Stimulated activated naive CD8-positive, alpha-beta T cell treated with anti-CD3 and anti-CD28 coated beads, Interleukin-15, Interleukin-2, amounts not matched to agents 100 U/mL and 50 U/mL, for 24 hours (primary cell): ENCODE data around the gene SPATA25.
A peak's percentile ranks its signal among the peaks of the same experiment; 100 is the strongest.
"Not testable (repeated sequence)": the region's sequence is repeated elsewhere in the genome, so short reads cannot be mapped to it uniquely, and the experiment has no call there.

Experiments used
- ATAC-seq: fragments of 150-1000 bp; cut with Tn5 transposase; one replicate; pipeline ENCODE4 v1.10.0; 2021
- DNase-seq: peaks from one replicate; pipeline ENCODE4 v3.0.0; 2021

Gene SPATA25

DNA sequence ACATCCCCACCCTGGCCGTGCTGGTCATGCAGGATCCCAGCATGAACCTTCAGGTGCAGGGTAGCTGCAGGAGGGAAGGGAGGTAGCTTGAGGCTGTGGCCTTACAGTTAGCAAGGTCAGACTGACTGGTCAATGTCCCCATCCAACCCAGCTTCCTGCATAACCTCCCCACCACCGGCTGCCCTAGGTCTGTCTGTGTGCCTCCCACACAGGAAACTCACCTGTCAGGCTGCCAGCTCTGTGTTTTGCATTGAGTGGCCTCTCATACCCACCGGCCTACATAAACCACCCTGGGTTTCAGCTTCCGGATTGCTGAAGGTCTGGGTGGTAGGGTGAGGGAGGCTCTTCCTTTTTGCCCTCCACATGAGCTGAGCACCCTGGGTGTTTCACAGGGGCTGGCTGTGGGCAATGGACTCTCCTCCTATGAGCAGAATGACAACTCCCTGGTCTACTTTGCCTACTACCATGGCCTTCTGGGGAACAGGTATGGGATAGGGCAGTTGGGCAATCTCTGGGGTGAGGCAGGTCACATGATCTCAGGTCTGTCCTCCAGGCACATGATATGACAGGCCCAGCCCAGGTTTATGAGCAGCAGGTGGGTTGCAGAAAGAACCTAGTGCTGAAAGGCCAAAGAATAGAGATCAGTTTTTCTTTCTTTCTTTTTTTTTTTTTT lies 5.5 kb upstream of the SPATA25 start:
- no peak for DNase-seq
- peak; percentile 11 for ATAC-seq

DNA sequence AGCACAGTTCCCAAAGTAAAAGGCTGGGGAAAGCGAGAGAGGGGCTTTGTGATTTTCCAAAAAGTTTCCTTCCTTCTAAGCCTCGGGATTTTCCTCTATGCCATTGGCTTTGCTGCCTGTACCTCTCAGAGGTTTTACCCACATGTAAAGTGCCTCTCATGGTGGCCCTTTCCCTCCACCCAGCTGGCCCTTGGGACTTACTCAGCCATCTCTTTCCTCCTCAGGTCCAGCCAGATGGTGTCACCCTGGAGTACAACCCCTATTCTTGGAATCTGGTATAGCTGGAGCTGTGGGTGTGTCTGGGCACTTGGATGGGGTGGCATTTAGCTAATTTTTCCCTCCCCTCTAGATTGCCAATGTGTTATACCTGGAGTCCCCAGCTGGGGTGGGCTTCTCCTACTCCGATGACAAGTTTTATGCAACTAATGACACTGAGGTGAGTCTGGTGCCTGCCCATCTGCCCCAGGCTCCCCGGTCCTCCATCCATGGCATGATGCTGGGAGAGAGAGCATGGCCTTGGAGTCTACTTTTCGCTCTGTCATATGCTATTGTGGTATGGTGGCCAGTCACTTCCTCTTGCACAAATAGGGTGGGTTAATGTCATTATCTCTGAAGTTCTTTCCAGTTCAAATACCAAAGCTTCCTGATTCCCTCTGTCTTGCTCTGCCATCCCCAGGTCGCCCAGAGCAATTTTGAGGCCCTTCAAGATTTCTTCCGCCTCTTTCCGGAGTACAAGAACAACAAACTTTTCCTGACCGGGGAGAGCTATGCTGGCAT lies 4.8 kb upstream of the SPATA25 start:
- ATAC-seq (no peak), DNase-seq (no peak)

DNA sequence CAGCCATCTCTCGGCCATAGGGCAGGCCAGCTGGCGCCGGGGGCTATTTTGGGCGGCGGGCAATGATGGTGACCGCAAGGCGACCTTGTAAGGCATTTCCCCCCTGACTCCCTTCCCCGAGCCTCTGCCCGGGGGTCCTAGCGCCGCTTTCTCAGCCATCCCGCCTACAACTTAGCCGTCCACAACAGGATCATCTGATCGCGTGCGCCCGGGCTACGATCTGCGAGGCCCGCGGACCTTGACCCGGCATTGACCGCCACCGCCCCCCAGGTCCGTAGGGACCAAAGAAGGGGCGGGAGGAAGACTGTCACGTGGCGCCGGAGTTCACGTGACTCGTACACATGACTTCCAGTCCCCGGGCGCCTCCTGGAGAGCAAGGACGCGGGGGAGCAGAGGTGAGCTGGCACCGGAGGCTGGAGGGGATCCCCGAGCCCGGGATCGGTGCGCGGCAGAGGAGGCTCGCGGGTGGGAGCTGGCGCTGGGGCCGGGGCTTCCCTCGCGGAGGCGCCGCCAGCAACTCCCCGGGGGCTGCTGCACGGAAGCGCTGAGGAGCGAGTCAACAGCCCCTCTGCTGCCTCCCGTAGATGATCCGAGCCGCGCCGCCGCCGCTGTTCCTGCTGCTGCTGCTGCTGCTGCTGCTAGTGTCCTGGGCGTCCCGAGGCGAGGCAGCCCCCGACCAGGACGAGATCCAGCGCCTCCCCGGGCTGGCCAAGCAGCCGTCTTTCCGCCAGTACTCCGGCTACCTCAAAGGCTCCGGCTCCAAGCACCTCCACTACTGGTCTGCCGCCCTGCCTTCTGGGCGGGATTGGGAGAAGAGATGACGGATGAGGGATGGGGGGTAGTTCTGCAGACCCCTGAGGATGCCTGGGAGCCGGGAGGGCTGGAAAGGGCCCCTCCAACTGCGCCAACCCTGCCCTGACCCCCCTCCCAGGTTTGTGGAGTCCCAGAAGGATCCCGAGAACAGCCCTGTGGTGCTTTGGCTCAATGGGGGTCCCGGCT lies 3.9 kb upstream of the SPATA25 start, which contains the start of the genes CTSA and NEURL2:
CTSA (plus strand) TSS at position 351 of the 999 bp plus-strand sequence; CDS start at position 585, 234 bp downstream.
NEURL2 (minus strand) TSS at position 224 of the 999 bp plus-strand sequence; CDS start at position 7, 217 bp downstream.
- DNase-seq (peak; percentile 89), ATAC-seq (peak; percentile 78)

DNA sequence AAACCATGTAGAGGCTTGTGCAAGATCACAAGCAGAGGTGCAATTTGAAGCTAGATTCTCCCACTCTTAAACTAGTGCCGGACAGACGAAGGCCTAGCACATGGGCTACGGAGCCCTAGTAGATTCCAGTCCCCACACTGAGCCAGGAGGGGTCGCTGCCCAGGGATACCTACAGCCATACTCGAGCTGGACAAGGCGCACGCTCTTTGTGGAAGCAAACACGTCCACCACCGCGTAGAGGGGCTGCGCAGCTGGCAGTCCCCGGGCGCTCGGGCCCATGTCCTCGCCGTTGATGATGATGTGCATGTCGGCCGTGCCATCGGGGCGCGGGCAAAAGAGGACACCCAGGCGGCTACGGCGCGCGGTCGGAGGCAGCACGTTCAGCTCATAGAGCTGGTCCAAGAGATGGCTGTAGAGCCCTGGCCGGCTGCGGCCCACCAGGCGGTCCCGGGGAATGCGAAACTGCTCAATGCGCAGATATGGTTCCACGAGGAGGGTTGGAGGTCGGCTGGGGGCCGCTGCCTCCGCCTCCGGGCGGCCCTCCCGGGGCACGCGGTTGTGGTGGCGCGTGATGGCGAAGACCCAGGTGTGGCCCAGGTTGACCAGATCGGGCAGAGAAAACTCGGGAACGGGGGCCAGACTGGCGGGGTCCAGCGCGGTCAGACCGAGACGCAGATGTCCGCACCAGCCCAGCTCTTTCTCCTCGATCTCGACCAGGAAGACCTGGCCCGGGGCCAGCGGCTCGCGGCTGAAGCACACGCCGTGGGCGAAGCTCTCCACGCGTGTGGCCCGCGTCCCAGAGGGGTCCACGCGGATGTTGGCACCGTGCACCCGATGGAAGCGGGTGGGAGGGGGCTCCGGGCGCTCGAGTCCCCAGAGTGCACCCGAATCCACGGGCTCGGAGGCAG lies 2.9 kb upstream of the SPATA25 start:
- ATAC-seq: peak; percentile 42
- DNase-seq: peak; percentile 69

DNA sequence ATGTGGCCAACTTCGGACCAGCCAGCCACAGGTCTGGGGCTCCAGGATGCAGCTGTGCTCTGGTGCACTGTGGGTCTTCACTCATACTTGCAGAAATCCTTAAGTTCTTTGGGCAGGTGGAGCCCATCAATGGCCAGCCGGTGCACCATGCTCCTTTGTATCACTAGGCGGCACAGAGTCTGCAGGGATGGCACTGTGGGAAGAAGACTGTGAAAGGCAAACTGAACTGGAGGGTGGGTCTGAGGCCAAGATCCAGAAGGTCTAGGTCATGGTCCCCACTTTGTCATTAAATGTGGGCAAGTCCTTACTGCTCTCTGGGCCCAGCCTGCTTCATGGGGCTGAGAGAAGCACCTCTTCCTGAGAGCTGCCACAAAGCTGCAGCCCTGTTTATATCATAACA lies 1.3 kb upstream of the SPATA25 start:
- ATAC-seq (no peak), DNase-seq (no peak)

DNA sequence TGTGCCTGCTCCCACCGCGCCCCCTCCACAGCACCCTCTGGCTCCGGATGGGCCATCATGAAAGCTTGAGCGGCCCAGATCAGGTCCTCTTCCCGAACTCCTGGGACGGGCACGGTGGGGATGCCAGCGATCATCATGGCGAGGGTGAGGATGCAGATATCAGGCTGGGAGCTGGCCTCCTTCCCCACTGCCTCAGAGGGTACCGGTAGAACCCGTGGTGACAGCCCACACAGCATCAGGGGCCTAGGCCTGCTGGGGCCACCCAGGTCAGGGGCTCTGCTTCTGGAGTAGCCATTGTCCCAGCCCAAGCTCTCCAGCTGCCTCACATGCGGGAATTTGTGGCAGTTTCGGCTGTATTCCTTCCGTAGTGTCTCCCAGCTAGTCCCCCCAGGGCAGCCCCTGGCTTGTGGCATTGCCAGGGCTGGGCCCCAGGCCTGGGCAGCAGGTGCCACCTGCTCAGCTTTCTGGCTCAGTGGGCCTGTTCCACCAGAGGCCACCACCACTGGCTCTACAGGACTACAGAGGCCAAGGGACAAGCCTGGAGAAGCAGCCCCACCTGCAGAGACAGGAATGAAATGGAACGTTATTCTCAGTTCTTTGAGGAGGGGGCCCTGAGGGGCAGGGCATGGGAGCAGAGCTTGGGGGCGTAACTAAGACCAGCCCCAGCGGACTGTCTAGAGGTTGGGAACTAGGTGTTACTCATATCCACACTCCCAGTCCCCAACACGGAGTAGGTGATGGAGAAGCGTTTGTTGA lies 654 bp downstream of the SPATA25 start:
- no peak for ATAC-seq
- DNase-seq: no peak

DNA sequence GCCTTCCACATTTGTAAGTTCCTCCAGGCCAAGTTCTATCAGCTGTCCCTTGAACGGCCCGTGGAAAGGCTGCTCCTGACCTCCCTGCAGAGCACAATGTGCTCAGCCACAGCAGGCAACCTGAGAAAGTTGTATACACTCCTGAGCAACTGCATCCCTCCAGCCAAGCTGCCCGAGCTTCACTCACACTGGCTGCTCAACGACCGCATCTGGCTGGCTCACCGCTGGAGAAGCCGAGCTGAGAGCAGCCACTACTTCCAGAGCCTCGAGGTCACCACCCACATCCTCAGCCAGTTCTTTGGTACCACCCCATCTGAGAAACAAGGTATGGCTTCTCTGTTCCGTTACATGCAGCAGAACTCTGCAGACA lies 4.3 kb downstream of the SPATA25 start:
- DNase-seq (no peak), ATAC-seq (no peak)

DNA sequence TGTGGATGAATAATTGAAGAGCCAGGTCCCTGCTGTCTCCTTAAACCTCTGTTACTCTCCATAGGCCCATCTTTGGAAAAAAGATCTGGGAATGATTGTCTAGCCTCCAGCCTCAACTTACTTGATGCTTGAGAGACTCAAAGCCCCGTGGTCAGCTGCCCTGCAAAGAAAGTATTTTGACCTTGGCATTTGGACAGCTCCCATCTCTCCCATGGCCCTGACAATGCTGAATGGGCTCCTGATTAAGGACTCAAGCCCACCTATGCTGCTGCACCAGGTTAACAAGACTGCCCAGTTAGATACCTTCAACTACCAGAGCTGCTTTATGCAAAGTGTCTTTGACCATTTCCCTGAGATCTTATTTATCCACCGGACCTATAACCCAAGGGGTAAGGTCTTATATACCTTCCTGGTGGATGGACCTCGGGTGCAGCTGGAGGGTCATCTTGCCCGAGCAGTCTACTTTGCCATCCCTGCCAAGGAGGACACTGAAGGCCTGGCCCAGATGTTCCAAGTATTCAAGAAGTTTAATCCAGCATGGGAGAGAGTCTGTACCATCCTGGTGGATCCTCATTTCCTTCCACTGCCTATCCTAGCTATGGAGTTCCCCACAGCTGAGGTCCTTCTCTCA lies 4.8 kb downstream of the SPATA25 start:
- ATAC-seq: no peak
- DNase-seq: no peak

DNA sequence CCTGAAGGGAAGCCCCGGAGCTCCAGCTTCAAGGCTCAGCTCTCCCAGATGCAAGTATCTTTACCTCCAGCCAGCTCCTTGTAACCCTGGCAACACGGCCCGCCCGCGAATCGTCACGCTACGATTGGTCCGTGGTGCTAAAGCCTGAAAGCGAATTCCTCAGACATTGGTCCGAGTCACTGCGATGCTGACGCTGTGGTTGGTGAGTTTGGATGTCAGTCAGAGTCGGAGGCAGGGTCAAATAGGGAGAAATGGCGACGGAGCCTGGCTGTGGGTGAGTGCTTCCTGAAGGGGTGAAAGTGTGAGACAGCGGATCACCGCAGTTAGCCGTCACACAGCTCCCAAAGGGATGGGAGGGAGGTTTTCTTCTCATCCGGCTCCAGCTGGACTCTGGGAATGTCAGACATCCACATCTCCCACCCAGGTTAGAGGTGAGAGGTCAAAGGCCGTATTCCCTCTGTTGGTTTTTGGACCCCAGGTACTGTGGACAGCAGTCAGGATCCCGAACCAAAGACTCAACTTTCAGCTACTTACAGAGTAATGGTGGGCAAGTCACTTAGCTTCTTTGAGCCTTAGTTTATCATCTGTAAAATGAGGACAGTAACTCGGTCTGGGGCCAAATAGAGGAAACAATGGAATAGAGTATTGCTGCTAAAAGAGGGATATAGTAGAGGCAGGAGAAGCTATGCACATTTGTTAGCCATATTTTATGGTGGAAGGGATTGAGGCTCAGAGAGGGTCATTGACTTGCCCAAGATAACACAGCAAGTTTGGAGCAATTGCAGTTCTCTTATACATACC lies 6.2 kb downstream of the SPATA25 start, which contains the start of gene ZSWIM1:
ZSWIM1 (plus strand) TSS at position 240 of the 801 bp plus-strand sequence. CDS start 1,366 bp downstream, outside the sequence.
- ATAC-seq: peak; percentile 97
- peak; percentile 99 for DNase-seq

DNA sequence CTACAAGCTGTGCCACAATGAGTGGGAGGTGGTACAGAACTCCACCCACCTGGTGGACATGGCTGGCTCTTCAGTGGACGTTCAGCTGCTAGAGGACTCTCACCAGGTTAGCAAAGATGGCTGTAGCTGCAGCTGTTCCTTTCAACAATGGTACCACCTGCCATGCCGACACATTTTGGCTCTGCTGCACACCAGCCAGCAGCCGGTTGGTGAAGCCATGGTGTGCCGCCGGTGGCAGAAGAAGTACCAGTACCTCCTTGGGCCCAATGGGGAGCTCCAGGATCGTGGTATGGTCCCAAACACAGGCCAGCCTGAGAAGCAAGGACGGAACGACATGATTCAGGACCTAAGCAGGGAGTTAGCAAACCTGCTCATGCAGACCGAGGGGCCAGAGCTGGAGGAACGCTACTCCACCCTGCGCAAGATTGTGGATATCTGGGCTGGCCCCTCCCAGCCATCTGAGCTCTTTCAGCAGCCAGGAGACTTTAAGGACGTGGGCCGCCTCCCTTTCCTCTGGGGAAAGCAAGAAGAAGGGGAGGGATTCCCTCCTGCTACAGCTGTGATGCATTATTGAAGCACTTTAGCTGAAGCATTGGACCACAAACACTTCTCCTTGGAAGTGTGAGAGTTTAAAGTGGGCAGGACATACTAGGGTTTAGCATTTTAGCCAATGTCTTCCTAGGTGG lies 9.2 kb downstream of the SPATA25 start:
- DNase-seq (no peak), ATAC-seq (no peak)

DNA sequence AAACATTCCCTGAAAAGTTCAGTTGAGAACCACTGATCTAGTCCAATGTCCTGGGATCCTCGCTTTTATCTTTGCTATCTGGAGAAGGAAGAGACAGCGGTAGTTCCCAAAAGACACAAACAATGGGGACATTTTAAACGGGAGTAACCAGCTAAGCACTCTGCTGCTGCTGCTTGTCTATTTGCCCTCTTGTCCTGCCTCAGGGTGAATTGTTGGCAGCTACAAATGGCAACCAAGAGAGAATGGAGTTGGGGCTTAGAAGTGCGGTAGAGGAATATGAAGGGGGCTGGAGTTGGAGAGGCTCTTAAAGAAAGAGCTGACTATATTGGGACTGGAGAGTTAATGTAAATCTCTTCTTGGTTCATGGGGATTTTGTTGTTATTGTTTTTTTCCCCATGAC lies 12.8 kb downstream of the SPATA25 start:
- no peak for ATAC-seq
- no peak for DNase-seq

DNA sequence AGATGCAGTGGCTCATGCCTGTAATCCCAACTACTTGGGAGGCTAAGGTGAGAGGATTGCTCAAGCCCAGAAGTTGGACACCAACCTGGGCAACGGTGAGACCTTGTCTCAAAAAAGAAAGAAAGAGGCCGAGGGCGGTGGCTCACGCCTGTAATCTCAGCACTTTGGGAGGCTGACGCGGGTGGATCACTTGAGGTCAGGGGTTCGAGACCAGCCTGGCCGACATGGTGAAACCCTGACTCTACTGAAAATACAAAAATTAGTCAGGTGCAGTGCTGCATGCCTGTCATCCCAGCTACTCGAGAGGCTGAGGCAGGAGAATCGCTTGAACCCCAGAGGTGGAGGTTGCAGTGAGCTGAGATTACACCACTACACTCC lies 13.3 kb downstream of the SPATA25 start:
- ATAC-seq: not testable (repeated sequence)

DNA sequence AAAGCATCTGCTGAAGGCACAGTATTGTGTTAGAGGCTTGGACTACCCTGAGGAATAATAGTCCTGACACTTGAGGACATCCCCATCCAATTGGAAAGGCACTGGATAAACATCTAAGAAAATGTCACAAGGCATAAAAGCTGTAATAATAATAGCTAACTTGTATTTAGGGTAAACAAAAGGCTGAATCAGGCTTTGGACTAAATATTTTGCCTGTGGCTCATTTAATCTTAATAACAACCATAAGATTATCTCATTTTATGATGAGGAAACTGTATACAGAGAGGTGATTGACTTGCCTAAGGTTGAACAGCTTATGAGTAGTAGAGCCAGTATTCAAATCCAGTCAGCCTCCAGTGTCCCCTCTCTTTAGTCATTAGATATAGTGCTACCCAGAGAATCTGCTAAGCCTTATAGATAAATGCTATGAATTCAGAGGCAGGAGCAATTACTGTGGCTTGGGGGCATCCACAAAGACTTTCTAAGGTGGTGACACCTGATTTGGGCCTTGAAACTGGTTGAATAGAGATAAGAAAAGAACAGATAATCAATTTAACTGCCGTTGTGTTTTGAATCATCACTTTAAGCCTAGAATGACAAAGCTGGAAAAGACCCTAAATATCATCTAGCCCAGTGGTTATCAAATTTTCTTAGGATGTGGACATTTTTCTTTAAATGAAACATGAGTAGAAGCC lies 13.9 kb downstream of the SPATA25 start:
- DNase-seq: no peak
- no peak for ATAC-seq

More for the DNA sequence above, 13.3 kb downstream of the SPATA25 start:
- DNase-seq: not testable (repeated sequence)

DNA sequence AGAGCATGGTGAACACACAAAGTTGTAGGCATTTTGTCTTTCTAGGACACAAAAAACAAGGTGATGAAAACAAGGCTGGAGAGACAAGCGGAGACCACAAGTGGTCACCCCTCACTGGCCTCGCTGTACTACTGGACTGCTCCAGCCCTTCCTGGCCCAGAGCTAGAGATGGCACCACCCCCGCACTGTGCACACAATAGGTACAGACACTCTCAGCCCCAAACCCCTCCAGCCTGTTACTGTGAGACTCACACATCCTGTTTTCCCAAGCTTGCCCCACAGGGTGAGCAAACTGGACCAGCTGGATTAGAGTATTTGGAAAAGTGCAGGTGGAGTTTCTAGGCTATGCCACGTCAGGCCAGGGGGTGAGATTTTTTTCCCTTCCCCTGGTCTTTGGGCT lies 14.8 kb downstream of the SPATA25 start:
- ATAC-seq: no peak
- no peak for DNase-seq

DNA sequence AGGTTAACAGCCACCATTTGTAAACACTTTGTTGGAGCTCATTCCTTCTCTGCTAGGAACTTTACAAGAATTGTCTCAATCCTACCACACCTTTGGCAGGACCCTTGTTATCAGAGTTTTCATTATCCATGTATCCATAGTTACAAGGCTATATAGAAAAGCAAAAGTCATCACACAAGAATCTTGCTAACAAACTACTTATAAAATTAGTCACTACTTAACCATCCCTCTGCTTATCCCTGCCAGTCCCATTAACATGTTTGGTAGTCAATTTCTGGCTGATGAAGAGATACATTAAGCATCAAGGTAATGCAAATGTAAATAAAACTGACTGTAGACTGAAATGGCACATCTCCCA lies 19.6 kb downstream of the SPATA25 start:
- no peak for ATAC-seq
- DNase-seq: no peak

DNA sequence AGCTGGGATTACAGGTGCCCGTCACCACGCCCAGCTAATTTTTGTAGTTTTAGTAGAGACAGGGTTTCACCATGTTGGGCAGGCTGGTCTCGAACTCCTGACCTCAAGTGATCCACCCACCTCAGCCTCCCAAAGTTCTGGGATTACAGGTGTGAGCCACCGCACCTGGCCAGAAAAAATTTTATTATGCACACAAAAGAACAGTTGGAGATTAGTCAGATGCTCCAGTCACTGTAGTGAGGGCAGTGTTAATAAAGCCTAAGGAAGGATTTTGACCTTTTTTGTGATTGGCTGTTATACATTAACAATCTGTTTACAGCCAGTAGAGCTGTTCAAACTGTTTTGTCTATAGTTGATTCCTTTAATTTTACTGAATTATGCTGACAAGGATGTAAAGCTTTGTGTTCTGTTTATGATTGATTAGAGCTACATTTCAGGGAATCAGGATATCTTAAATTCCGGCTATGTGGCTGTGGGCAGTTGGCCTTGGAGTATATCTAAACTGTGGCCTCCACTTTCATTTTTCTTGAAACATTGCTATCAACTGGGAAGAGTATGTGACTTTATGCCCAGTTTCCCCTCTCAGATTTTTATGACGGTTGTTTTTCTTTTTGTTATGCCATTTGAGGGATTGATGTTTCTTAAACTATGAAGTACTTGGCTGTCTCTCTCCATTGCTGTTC lies 20.1 kb downstream of the SPATA25 start:
- ATAC-seq (no peak), DNase-seq (no peak)

DNA sequence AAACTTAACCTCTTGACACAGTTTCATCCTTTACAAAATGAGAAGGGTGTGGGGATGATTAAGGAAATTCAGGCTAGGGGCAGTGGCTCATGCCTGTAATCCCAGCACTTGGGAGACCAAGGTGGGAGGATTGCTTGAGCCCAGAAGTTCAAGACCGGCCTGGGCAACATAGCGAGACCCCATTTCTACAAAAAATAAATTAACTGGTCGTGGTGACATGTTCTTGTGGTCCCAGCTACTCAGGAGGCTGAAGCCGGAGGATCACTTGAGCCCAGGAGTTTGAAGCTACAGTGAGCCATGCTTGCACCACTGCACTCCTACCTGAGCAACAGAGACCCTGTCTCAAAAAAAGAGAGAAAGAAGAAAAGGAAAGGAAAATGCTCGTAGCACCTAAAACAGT lies 21.0 kb downstream of the SPATA25 start:
- no peak for ATAC-seq
- DNase-seq: no peak
